GM12864 (cell line): Measurements from ENCODE around the gene TRIM32.
"Not testable (repeated sequence)": the region's sequence is repeated elsewhere in the genome, so short reads cannot be mapped to it uniquely, and the experiment has no call there.

Experiments
- DNase-seq: peaks from one replicate; pipeline ENCODE4 v3.0.0-alpha.2; 2011; ENCODE audit warnings: low read depth
- H3K4me3 ChIP-seq: 2 replicates; pipeline ENCODE4 v1.5.1; 2011; ENCODE audit warnings: mild to moderate bottlenecking, low read depth, low read length, control low read depth
- CTCF ChIP-seq: IDR thresholded peaks from 2 replicates; pipeline ENCODE4 v1.5.1; 2011; ENCODE audit warnings: low read depth, mild to moderate bottlenecking, moderate library complexity, low read length, control low read depth, inconsistent platforms; ENCODE audit errors: missing control alignments

TRIM32 gene

GRCh38 chr9:116688806-116689485 is 1.8 kb downstream of the TRIM32 start:
- no peak for DNase-seq
- H3K4me3 ChIP-seq: peak overlapping the region; percentile 76; the same call in 1 of the 2 replicates

GRCh38 chr9:116689486-116690032 is 2.5 kb downstream of the TRIM32 start:
- TF ChIP-seq CTCF: no peak

More at GRCh38 chr9:116688806-116689485, 1.8 kb downstream of the TRIM32 start:
- TF ChIP-seq CTCF: no peak

GRCh38 chr9:116690805-116691204 is 3.7 kb downstream of the TRIM32 start:
- not testable (repeated sequence) for H3K4me3 ChIP-seq, DNase-seq

More at GRCh38 chr9:116689486-116690032, 2.5 kb downstream of the TRIM32 start:
- no peak overlapping the region for H3K4me3 ChIP-seq
- DNase-seq: no peak

- TF ChIP-seq CTCF: no peak
- H3K4me3 ChIP-seq: no peak overlapping the region
- no peak for DNase-seq
Observed at GRCh38 chr9:116691607-116692006, 4.5 kb downstream of the TRIM32 start.

- no peak overlapping the region for H3K4me3 ChIP-seq
- TF ChIP-seq CTCF: no peak
- no peak for DNase-seq
Observed at GRCh38 chr9:116692616-116693015, 5.5 kb downstream of the TRIM32 start.

- no peak for DNase-seq
- no peak overlapping the region for H3K4me3 ChIP-seq
- TF ChIP-seq CTCF: no peak
Observed at GRCh38 chr9:116693233-116693731, 6.2 kb downstream of the TRIM32 start.

GRCh38 chr9:116694785-116695291 is 7.7 kb downstream of the TRIM32 start:
- DNase-seq: no peak
- no peak overlapping the region for H3K4me3 ChIP-seq
- no peak for TF ChIP-seq CTCF
